GM12873 (cell line): ENCODE data around the gene GUK1.

ENCODE experiments used
- TF ChIP-seq, protein P1 (sequence below): IDR thresholded peaks from 2 replicates; pipeline ENCODE4 v1.5.1; 2012; ENCODE audit warnings: low read depth, mild to moderate bottlenecking, moderate library complexity, low read length, control low read depth; ENCODE audit not compliant: insufficient read depth; ENCODE audit errors: missing control alignments

Gene GUK1

DNA sequence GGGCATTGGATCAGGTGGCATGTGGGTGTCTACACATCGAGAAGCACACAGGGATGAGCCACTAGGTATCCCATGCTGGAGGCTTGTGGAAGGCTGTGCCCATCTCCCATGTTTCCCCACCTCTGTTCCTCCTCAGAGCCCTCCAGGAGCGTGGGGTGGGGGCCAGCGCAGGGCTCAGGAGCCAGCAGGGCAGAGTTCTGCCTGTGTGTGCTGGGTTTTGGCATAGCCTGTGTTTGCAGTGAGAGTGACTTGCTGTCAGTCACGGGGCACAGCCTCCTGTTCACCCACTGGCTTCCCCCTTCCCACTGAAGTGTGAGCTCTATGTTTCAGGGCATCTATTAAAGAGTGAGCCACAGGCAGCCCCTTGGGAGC, 35.9 kb downstream of the GUK1 start:
- TF ChIP-seq, protein P1, sequence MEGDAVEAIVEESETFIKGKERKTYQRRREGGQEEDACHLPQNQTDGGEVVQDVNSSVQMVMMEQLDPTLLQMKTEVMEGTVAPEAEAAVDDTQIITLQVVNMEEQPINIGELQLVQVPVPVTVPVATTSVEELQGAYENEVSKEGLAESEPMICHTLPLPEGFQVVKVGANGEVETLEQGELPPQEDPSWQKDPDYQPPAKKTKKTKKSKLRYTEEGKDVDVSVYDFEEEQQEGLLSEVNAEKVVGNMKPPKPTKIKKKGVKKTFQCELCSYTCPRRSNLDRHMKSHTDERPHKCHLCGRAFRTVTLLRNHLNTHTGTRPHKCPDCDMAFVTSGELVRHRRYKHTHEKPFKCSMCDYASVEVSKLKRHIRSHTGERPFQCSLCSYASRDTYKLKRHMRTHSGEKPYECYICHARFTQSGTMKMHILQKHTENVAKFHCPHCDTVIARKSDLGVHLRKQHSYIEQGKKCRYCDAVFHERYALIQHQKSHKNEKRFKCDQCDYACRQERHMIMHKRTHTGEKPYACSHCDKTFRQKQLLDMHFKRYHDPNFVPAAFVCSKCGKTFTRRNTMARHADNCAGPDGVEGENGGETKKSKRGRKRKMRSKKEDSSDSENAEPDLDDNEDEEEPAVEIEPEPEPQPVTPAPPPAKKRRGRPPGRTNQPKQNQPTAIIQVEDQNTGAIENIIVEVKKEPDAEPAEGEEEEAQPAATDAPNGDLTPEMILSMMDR = no peak

DNA sequence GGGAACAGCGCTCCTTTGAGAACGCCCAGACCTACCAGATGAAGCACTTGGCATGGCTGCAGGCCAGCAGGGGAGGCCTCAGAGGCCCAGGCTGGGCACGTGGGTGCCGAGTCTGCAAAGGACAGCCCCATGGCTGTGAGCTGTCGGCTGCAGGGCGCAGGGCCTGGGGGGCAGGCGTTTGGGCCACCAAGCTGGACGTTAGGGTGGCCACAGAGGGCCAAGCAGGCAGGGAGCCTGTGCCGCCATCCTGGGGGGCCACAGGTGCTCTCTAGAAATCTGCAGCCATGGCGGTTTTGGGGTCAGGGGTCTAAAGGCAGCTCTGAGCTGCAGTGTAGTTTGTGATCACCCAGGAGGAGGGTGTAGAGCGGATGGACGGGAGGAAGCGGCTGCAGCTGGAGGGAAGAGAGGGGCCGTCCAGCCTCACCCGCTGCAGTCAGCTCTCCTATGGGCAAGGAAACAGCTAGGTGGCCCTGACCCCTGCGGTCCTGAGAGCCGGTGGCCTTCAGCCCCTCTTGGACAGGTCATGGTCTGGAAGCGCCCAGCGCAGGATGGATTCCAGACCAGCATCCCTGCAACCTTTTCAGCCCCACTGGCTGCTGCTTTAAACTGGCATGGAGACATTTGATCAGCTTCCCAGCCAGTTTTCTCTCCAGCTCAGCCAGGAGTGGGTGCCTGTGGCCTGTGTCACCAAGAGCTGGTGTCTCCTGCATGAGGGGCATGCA, 36.5 kb downstream of the GUK1 start:
- TF ChIP-seq, protein P1 = no peak

DNA sequence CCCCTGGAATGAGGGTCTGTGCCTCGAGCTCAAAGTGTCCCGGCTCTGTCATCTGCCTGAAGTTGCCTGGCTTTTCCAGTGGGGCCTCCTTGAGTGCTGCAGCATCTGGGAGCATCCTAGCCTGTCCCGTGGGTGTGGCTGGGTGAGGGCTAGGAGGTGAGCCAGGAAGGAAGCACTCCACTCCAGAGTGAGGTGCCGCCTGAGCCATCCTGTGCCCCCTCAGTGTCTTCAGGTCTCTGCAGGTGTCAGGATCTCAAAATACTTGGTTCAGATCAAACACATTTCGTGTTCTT, 37.0 kb downstream of the GUK1 start:
- TF ChIP-seq, protein P1 = no peak

DNA sequence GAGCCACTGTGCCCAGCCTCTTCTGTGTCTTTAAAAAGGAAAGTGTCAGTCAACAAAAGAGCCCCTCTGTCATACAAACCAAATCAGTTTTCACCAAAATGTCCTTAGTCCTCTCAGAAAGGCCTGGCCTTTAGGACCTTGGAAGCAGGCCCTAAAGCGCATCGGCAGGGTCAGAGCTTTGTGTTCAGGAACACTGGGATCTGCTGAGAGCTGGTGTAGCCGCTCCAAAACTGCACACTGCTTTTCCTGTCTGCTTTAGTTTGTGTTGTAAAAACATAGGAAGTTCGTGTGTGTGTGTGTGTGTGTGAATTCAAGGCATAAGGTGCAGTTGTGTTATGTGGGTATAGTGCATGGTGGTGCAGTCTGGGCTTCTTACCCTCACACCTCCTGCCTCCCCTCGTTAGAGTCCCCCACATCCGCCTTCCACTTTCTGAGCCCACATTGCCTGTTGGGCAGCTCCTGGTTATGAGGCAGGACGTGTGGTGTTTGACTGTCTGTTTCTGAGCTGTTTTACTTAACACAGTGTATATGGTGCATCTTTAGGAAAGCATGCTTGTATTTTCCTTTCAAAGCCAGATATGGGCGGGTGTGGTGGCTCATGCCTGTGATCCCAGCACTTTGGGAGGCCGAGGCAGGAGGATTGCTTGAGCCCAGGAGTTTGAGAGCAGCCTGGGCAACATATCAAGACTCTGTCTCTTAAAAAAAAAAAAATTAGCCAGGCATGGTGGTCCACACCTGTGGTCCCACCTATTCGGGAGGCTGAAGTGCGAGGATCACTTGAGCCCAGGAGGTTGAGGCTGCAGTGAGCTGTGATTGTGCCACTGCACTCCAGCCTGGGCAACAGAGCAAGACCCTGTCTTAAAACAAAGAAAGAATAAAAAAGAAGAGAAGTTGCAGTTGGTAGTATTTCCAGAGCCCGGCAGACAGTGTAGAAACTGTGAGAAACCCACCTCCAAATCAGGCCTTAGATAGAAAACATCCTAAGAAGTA, 37.9 kb downstream of the GUK1 start:
- TF ChIP-seq, protein P1 = no peak

DNA sequence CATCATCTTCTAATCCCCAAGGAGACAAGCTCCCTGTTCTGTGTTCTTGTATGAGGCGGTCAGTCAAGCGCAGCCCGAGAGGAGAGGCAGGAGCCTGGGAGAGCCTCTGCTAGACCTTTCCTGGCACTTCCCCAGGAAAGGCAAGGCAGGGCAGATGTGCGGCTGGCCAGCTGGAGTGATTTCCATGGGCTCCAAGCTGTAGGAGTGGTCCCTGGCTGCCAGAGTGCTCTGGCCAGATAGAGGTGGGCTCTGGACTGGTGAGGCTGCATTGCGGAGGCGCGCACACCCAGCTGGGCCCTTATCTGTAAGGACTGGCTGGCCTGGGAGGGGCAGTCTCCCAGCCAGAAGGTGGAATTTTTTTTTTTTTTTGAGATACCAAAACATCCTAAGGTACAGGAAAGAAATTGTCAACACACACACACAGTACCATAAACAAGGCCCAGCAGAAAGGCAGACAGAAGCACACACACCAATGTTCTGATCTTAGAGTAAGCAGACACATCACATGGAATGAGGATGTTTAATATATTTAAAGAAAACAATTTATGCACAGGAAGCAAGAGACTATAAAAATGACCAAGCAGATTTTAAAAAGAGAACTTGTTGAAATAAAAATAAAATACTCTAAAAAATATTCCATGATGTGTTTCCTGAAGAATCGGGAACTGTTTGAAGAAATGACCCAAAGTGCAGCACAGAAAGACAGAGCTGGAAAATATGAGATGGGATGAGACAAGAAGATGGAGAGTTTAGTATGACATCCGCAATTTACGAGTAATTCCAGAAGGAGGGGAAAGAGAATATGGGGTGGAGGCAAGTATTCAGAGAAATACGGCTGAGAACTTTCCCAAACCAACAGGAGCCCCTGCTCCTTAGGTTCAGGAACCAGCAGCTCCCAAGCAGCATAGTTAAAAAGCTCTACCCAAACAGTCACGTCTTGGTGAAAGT, 38.9 kb downstream of the GUK1 start:
- TF ChIP-seq, protein P1 = no peak

DNA sequence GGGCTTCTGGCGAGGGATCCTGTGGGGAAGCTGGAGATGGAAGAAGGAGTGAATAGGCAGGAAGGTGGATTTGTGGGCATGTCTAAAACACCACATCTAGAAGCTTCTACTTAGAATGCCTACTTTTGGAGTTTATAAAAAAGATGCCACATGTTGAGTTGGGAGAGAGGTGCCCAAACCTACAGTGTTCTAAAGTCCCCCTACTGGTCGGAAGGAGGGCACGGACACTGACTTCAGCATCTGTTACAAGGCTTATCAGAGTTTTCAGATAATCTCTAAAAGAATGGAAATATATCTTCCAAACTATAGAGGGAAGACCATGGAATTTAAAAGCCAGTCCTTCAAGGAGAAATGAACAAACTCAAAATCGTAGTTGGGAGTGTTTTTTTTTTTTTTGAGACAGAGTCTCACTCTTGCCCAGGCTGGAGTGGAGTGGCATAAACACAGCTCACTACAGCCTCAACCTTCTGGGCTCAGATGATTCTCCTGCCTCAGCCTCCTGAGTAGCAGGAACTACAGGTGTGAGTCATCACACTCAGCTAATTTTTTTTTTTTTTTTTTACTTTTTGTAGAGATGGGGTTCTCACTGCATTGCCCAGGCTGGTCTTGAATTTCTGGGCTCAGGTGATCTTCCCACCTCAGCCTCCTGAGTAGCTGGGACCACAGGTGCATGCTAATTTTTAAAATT, 40.3 kb downstream of the GUK1 start:
- TF ChIP-seq, protein P1 = peak; percentile 45
